GM23248 (cell line): ENCODE data around the gene CMIP. TPM values are rescaled to one million over a fixed set of nuclear protein-coding genes. Genes with fewer than 3 reads are reported as not detected.

Source experiments
- DNase-seq: peaks from one replicate; pipeline ENCODE4 v3.0.0-alpha.2; 2015
- H2AFZ ChIP-seq: fragments of 200-600 bp; sonication (generic); 2 replicates; pipeline ENCODE4 v1.6.1; 2016; ENCODE audit warnings: antibody characterized with exemption
- H3F3A ChIP-seq: fragments of 200-600 bp; sonication (generic); 2 replicates; pipeline ENCODE4 v1.6.1; 2016; ENCODE audit warnings: mild to moderate bottlenecking, antibody characterized with exemption, mixed run types; ENCODE audit not compliant: insufficient read depth
- H3K27ac ChIP-seq: fragments of 200-600 bp; sonication (generic); 2 replicates; pipeline ENCODE4 v1.5.1; 2016; ENCODE audit warnings: mild to moderate bottlenecking
- H3K27me3 ChIP-seq: fragments of 200-600 bp; sonication (generic); replicated peaks from 2 replicates; pipeline ENCODE4 v1.6.1; 2016; ENCODE audit warnings: mild to moderate bottlenecking; ENCODE audit not compliant: insufficient read depth
- H3K36me3 ChIP-seq: fragments of 200-600 bp; sonication (generic); 2 replicates; pipeline ENCODE4 v1.6.1; 2016; ENCODE audit warnings: low read depth, mild to moderate bottlenecking
- H3K4me1 ChIP-seq: fragments of 200-600 bp; sonication (generic); 2 replicates; pipeline ENCODE4 v1.6.1; 2016; ENCODE audit warnings: mild to moderate bottlenecking; ENCODE audit not compliant: insufficient read depth
- H3K4me2 ChIP-seq: fragments of 200-600 bp; sonication (generic); one replicate; pipeline ENCODE4 v1.6.1; 2016; ENCODE audit warnings: mild to moderate bottlenecking; ENCODE audit not compliant: unreplicated experiment
- H3K4me3 ChIP-seq: fragments of 200-600 bp; sonication (generic); 2 replicates; pipeline ENCODE4 v1.5.1; 2016; ENCODE audit warnings: mild to moderate bottlenecking
- H3K79me2 ChIP-seq: fragments of 200-600 bp; sonication (generic); 2 replicates; pipeline ENCODE4 v1.6.1; 2016; ENCODE audit warnings: mild to moderate bottlenecking; ENCODE audit not compliant: insufficient read depth
- H3K9ac ChIP-seq: fragments of 200-600 bp; sonication (generic); 2 replicates; pipeline ENCODE4 v1.6.1; 2016; ENCODE audit warnings: mild to moderate bottlenecking
- H3K9me2 ChIP-seq: fragments of 200-600 bp; sonication (generic); 2 replicates; pipeline ENCODE4 v1.6.1; 2016; ENCODE audit warnings: mixed run types, mild to moderate bottlenecking, moderate library complexity; ENCODE audit not compliant: insufficient read depth
- H3K9me3 ChIP-seq: fragments of 200-600 bp; sonication (generic); one replicate; pipeline ENCODE4 v1.6.1; 2017; ENCODE audit warnings: low read depth
- H4K20me1 ChIP-seq: fragments of 200-600 bp; sonication (generic); 2 replicates; pipeline ENCODE4 v1.6.0; 2016; ENCODE audit not compliant: insufficient read depth
- EZH2 ChIP-seq: fragments of 200-600 bp; sonication (generic); IDR thresholded peaks from 2 replicates; pipeline ENCODE4 v1.6.1; 2018; ENCODE audit warnings: antibody characterized with exemption, mild to moderate bottlenecking; ENCODE audit not compliant: insufficient read depth, poor library complexity, severe bottlenecking
- EZH2phosphoT487 ChIP-seq: fragments of 200-600 bp; sonication (generic); IDR thresholded peaks from 2 replicates; pipeline ENCODE4 v1.6.1; 2018; ENCODE audit warnings: antibody characterized with exemption, moderate library complexity, mild to moderate bottlenecking, low read depth; ENCODE audit not compliant: insufficient read depth
- WGBS, 2 experiments: methylation state at CpG; one replicate each; pipeline ENCODE4 v1.1.6; 2015 to 2017; ENCODE audit warnings: low lambda C conversion rate in 2 of 2, low coverage in 1 of 2; ENCODE audit errors: missing lambda C conversion rate in 2 of 2; 5-methylcytosine and 5-hydroxymethylcytosine counted together
- in situ Hi-C: fragments of 300-500 bp; cut with MboI; formaldehyde crosslinking; loops from 2 replicates; pipeline ENCODE4 v1.15.0; 2020
- polyA plus RNA-seq: library from polyadenylated mRNA; unstranded; fragments of >200 nt; fragmentation: Nextera tagmentation; extraction: Ambion mirVana; gene quantifications from 2 replicates; pipeline ENCODE4 v1.2.1, GENCODE V29; 2016
- total RNA-seq: library from RNA; depleted of rRNA; stranded (reverse); fragments of >200 nt; shearing (Covaris generic); gene quantifications from 2 replicates; pipeline ENCODE4 v1.2.3, GENCODE V29; 2014

CMIP gene
- total and polyA plus RNA-seq, 2 experiments from 2014 or later, result 1.5 to 9.5 TPM

DNA sequence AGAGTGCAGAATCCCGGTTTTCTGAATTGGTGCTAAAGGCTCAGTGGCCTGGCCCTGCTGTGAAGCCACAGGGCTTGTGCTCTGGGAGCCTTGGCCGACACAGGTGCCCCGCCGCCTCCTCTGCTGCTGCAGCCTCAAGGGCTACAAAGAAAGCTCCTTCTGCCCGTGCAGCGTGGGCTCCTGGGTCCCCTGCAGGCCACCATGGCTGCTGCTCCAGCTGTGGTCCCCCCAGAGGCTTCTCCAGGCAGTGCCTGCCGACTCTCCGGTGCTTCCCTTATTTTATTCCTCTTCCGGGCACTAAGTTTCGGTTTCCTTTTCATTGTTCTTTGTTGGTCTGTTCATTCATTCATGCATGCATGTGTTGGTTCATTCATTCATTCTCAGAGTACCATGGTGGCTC is 53.1 kb downstream of the CMIP start:
- WGBS, 2 experiments, result 84 to 88% methylated on average over 10 of the region's 10 CpGs
- in situ Hi-C loops, result no loop called here
- H3K4me2 ChIP-seq, result no peak overlapping the region
- no peaks in the 10 kb centered on the region for H3K27me3 ChIP-seq
- H3K4me3 ChIP-seq, result no peak overlapping the region
- H3K9ac ChIP-seq, result no peak overlapping the region
- no peak for DNase-seq
- H3K9me2 ChIP-seq, result no peaks in the 10 kb centered on the region
- no peaks in the 10 kb centered on the region for H3K36me3 ChIP-seq
- H4K20me1 ChIP-seq, result no peaks in the 10 kb centered on the region; the same call in none of the 2 replicates
- H3K27ac ChIP-seq, result no peak overlapping the region
- no peaks in the 10 kb centered on the region for H3K9me3 ChIP-seq
- H3K79me2 ChIP-seq, result peaks cover 83% of the 10 kb centered on the region
- no peak for TF ChIP-seq EZH2
- no peak for TF ChIP-seq EZH2phosphoT487
- no peak overlapping the region for H2AFZ ChIP-seq
- H3F3A ChIP-seq, result peaks cover 27% of the 10 kb centered on the region
- H3K4me1 ChIP-seq, result peaks cover 24% of the 10 kb centered on the region

DNA sequence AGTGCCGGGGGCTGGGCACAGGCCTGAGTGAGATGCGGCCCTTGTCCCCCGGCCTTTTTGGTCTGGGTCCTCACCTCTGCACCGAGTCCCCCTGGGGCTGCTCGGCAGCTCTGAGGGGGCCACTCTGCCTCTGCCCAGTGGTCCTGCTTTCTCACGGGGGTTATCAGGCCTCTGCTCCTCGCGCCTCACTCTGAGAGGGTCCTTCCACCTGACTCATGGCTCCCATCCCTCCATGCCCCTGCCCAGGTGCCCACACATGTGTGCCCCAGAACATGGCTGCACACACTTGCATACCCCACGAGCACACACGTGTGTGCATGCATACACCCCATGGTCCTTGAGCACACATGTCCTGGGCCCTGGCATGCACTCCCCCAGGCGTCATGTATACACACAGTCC is 53.7 kb downstream of the CMIP start:
- H3K9ac ChIP-seq, result no peak overlapping the region
- DNase-seq, result no peak
- no peaks in the 10 kb centered on the region for H3K27me3 ChIP-seq
- no peak overlapping the region for H3K4me2 ChIP-seq
- no peaks in the 10 kb centered on the region for H3K9me2 ChIP-seq
- H3K36me3 ChIP-seq, result no peaks in the 10 kb centered on the region
- no peak overlapping the region for H3K4me3 ChIP-seq
- WGBS, 2 experiments, result 88 to 90% methylated on average over 10 to 11 of the region's 11 CpGs
- peaks cover 21% of the 10 kb centered on the region for H3F3A ChIP-seq
- H2AFZ ChIP-seq, result no peak overlapping the region
- no peaks in the 10 kb centered on the region; the same call in none of the 2 replicates for H4K20me1 ChIP-seq
- no peak for TF ChIP-seq EZH2phosphoT487
- no peak for TF ChIP-seq EZH2
- no peaks in the 10 kb centered on the region for H3K9me3 ChIP-seq
- in situ Hi-C loops, result no loop called here
- peaks cover 17% of the 10 kb centered on the region for H3K4me1 ChIP-seq
- peaks cover 84% of the 10 kb centered on the region for H3K79me2 ChIP-seq
- no peak overlapping the region for H3K27ac ChIP-seq

DNA sequence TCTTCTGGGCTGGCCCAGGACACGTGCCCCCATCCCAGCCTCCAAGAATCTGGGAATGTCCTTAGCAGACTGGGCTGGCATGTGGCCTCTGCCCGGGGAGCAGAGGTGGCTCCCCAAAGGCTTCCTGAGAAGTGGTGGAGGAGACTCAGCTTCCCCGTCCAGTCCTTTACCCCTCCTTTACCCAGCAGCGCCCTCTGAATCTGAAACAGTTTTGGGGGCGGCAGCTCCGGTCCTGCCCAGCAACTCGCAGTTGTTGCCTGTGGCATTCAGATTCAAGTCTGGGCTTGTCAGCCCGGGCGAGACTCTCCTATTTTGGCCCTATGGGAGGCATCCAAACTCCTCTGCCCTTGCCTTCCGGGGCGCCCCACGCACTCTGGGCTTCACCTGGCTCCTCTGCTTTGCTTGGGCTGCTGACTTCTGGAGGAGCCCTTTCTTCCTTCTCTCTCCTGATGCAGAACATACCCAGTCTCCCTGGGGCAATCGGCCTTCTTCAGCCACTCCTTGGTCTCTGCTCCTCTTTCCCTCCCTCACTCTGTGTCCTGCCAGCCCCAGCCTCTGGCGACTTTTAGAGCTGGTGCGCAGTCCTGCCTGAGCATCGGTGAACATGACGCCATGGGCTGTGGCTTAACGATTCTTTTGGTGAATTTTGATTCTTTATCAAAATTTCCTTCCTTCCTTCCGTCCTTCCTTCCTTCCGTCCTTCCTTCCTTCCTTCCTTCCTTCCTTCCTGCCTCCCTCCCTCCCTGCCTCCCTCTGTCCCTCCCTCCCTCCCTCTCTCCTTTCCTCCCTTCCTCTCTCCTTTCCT is 55.2 kb downstream of the CMIP start:
- H3K79me2 ChIP-seq, result peaks cover 96% of the 10 kb centered on the region
- in situ Hi-C loops, result no loop called here
- H3K9me3 ChIP-seq, result no peaks in the 10 kb centered on the region
- H3K9ac ChIP-seq, result no peak overlapping the region
- TF ChIP-seq EZH2phosphoT487, result no peak
- TF ChIP-seq EZH2, result no peak
- peaks cover 3% of the 10 kb centered on the region; the same call in 1 of the 2 replicates for H3K4me1 ChIP-seq
- H3K27ac ChIP-seq, result no peak overlapping the region
- 89 to 91% methylated on average over 18 to 20 of the region's 20 CpGs for WGBS, 2 experiments
- DNase-seq, result no peak
- peaks cover 10% of the 10 kb centered on the region for H3F3A ChIP-seq
- H3K4me3 ChIP-seq, result no peak overlapping the region
- no peaks in the 10 kb centered on the region for H3K36me3 ChIP-seq
- H3K9me2 ChIP-seq, result no peaks in the 10 kb centered on the region
- no peaks in the 10 kb centered on the region; the same call in none of the 2 replicates for H4K20me1 ChIP-seq
- no peak overlapping the region for H3K4me2 ChIP-seq
- no peak overlapping the region for H2AFZ ChIP-seq
- H3K27me3 ChIP-seq, result no peaks in the 10 kb centered on the region

DNA sequence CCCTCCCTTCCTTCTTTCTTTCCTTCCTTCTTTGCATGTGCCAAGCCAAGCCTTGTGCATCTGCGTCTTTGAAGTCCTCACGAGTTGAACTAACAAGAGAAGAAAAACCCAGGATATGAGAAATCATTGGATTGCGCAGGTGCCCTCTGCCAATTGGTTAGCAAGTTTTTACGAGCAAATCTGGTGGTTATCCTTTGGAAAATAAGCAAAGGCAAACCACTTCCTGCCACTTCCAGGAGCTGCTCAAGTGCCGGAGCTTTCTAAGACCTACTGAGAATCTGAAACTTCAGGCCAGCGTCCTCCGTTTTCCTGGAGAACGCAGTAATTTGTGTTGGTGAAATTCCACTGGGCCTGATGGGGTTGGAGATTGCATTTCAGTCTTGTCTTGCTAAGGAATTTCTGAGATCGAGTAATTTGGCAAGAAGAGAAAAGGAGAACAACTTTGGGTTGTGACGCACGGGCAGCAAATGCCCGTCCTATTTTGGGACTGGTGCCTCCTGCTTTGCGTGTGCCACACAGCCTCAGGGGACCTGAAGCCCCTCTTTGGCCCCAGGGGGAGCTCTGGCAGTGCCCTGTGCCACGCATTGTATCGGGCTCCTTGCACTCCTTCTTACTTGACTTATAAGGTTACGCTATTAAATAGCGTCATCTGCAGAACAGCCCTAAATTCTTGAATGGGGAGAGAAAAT is 56.4 kb downstream of the CMIP start:
- in situ Hi-C loops, result no loop called here
- no peak overlapping the region for H3K4me2 ChIP-seq
- WGBS, 2 experiments, result 85 to 86% methylated on average over 17 of the region's 17 CpGs
- no peaks in the 10 kb centered on the region for H3K36me3 ChIP-seq
- no peaks in the 10 kb centered on the region for H3K4me1 ChIP-seq
- no peaks in the 10 kb centered on the region for H3K27me3 ChIP-seq
- no peaks in the 10 kb centered on the region; the same call in none of the 2 replicates for H4K20me1 ChIP-seq
- no peak overlapping the region for H3K9ac ChIP-seq
- H3K9me3 ChIP-seq, result no peaks in the 10 kb centered on the region
- no peak overlapping the region for H3K27ac ChIP-seq
- no peaks in the 10 kb centered on the region for H3F3A ChIP-seq
- H3K4me3 ChIP-seq, result no peak overlapping the region
- H2AFZ ChIP-seq, result no peak overlapping the region
- no peak for DNase-seq
- H3K9me2 ChIP-seq, result no peaks in the 10 kb centered on the region
- TF ChIP-seq EZH2phosphoT487, result no peak
- peaks cover 96% of the 10 kb centered on the region for H3K79me2 ChIP-seq
